ENCODE results near the gene KLHL36. TPM values are rescaled to one million over a fixed set of nuclear protein-coding genes. Genes with fewer than 3 reads are reported as not detected.

The KLHL36 gene
- total and polyA plus RNA-seq, 7 donors = 14.4 to 45.9 (median 40.0) TPM

- intact Hi-C loops (cut with DNase I) = no loop called here
- 68 to 83% methylated on average over 8 of the region's 8 CpGs for WGBS, 2 donors
- TF ChIP-seq POLR2AphosphoS5 (IDR thresholded peaks at IDR 0.05) = no peak
- no peak for TF ChIP-seq EP300 (IDR thresholded peaks at IDR 0.05)
- TF ChIP-seq, protein P1, sequence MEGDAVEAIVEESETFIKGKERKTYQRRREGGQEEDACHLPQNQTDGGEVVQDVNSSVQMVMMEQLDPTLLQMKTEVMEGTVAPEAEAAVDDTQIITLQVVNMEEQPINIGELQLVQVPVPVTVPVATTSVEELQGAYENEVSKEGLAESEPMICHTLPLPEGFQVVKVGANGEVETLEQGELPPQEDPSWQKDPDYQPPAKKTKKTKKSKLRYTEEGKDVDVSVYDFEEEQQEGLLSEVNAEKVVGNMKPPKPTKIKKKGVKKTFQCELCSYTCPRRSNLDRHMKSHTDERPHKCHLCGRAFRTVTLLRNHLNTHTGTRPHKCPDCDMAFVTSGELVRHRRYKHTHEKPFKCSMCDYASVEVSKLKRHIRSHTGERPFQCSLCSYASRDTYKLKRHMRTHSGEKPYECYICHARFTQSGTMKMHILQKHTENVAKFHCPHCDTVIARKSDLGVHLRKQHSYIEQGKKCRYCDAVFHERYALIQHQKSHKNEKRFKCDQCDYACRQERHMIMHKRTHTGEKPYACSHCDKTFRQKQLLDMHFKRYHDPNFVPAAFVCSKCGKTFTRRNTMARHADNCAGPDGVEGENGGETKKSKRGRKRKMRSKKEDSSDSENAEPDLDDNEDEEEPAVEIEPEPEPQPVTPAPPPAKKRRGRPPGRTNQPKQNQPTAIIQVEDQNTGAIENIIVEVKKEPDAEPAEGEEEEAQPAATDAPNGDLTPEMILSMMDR (IDR thresholded peaks at IDR 0.05) = no peak
- no peak for TF ChIP-seq POLR2A (IDR thresholded peaks at IDR 0.05)
- no peak for DNase-seq
- no peak overlapping the region for H3K27ac ChIP-seq
- H3K9me3 ChIP-seq = no peaks in the 10 kb centered on the region
- no peaks in the 10 kb centered on the region for H3K36me3 ChIP-seq
- no peak overlapping the region for H3K4me3 ChIP-seq
- no peaks in the 10 kb centered on the region for H3K27me3 ChIP-seq
- H3K4me1 ChIP-seq = no peaks in the 10 kb centered on the region
Measured at GRCh38 chr16:84635702-84636101, 12.6 kb upstream of the KLHL36 start.

- WGBS, 2 donors = 88 to 89% methylated on average over 4 of the region's 4 CpGs
- no peaks in the 10 kb centered on the region for H3K9me3 ChIP-seq
- intact Hi-C loops (cut with DNase I) = no loop called here
- DNase-seq = no peak
- no peaks in the 10 kb centered on the region for H3K27me3 ChIP-seq
- peaks cover 0 to 15% (median 6%) of the 10 kb centered on the region in 4 donors for H3K4me1 ChIP-seq
- H3K4me3 ChIP-seq = no peak overlapping the region
- no peak for TF ChIP-seq EP300 (IDR thresholded peaks at IDR 0.05)
- no peak for TF ChIP-seq POLR2AphosphoS5 (IDR thresholded peaks at IDR 0.05)
- TF ChIP-seq, protein P1 (IDR thresholded peaks at IDR 0.05) = no peak
- TF ChIP-seq POLR2A (IDR thresholded peaks at IDR 0.05) = no peak
- no peaks in the 10 kb centered on the region for H3K36me3 ChIP-seq
- H3K27ac ChIP-seq = no peak overlapping the region
Measured at GRCh38 chr16:84637709-84638108, 10.6 kb upstream of the KLHL36 start.

GRCh38 chr16:84638231-84638806 is 10.0 kb upstream of the KLHL36 start:
- Histone ChIP-seq H3K27ac (no peak overlapping the region), H3K4me1 (peaks cover 0 to 21% (median 12%) of the 10 kb centered on the region in 4 donors), H3K4me3 (no peak overlapping the region), H3K27me3 (no peaks in the 10 kb centered on the region), H3K36me3 (no peaks in the 10 kb centered on the region), H3K9me3 (no peaks in the 10 kb centered on the region)
- WGBS, 2 donors = 97% methylated on average over 8 of the region's 8 CpGs
- intact Hi-C loops (cut with DNase I) = no loop called here
- DNase-seq = no peak
- TF ChIP-seq, protein P1 (IDR thresholded peaks at IDR 0.05) = no peak
- no peak for TF ChIP-seq POLR2AphosphoS5 (IDR thresholded peaks at IDR 0.05)
- no peak for TF ChIP-seq POLR2A (IDR thresholded peaks at IDR 0.05)
- TF ChIP-seq EP300 (IDR thresholded peaks at IDR 0.05) = no peak

DNA sequence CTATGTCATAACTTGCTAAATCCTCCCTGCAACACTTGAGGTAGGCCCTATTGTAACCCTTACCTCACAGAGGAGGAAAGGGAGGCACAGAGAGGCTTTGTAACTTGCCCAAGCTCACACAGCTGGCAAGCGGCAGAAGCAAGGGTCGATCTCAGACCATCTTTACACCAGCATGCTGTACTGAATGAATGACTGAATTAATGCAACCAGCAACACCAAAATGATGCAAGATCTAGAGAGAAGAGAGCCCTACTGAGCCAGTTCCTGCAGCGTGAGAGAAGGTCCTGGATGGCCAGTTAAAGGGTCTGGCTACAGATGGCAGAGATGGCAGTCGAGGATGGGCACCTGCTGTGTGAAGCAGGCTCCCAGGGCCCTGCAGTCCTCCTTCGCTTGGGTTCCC is 8.2 kb upstream of the KLHL36 start:
- 95% methylated on average over 5 of the region's 5 CpGs for WGBS, 2 donors
- no peak for DNase-seq
- no peaks in the 10 kb centered on the region for H3K36me3 ChIP-seq
- no peaks in the 10 kb centered on the region for H3K27me3 ChIP-seq
- no peaks in the 10 kb centered on the region for H3K9me3 ChIP-seq
- no peak overlapping the region for H3K27ac ChIP-seq
- peaks cover 0 to 27% (median 19%) of the 10 kb centered on the region in 4 donors for H3K4me1 ChIP-seq
- TF ChIP-seq EP300 (IDR thresholded peaks at IDR 0.05) (no peak), POLR2A (IDR thresholded peaks at IDR 0.05) (no peak), POLR2AphosphoS5 (IDR thresholded peaks at IDR 0.05) (no peak)
- TF ChIP-seq, protein P1 (IDR thresholded peaks at IDR 0.05) = no peak
- intact Hi-C loops (cut with DNase I) = no loop called here
- H3K4me3 ChIP-seq = no peak overlapping the region

Measured in sigmoid colon (tissue), 7 donors.